Neuronal stem cell (in vitro differentiated cells): Measurements from ENCODE around the gene MROH7.
A peak's percentile ranks its signal among the peaks of the same experiment; 100 is the strongest.

ENCODE experiments used
- DNase-seq: peaks from one replicate; pipeline ENCODE4 v3.0.0-alpha.2; 2013; ENCODE audit warnings: low spot score
- H2AFZ ChIP-seq: one replicate; pipeline ENCODE4 v1.6.1; 2013; ENCODE audit warnings: mild to moderate bottlenecking, low read length, inconsistent platforms
- H2AK5ac ChIP-seq: 2 replicates; pipeline ENCODE4 v1.6.1; 2013; ENCODE audit warnings: low read depth, mild to moderate bottlenecking, inconsistent platforms, low read length, moderate library complexity, mixed read lengths
- H2BK120ac ChIP-seq: 2 replicates; pipeline ENCODE4 v1.6.1; 2013; ENCODE audit warnings: low read depth, mild to moderate bottlenecking, inconsistent platforms, low read length, moderate library complexity, mixed read lengths
- H2BK12ac ChIP-seq: one replicate; pipeline ENCODE4 v1.6.1; 2013; ENCODE audit warnings: low read length, inconsistent platforms
- H2BK15ac ChIP-seq: 2 replicates; pipeline ENCODE4 v1.6.1; 2013; ENCODE audit warnings: mild to moderate bottlenecking, low read length, inconsistent platforms, mixed read lengths
- H2BK5ac ChIP-seq: one replicate; pipeline ENCODE4 v1.6.1; 2013; ENCODE audit warnings: inconsistent platforms, mild to moderate bottlenecking, low read length, moderate library complexity
- H3K14ac ChIP-seq: one replicate; pipeline ENCODE4 v1.6.1; 2013; ENCODE audit warnings: low read length, inconsistent platforms
- H3K18ac ChIP-seq: 2 replicates; pipeline ENCODE4 v1.6.1; 2013; ENCODE audit warnings: low read length, inconsistent platforms
- H3K23ac ChIP-seq: 2 replicates; pipeline ENCODE4 v1.6.1; 2013; ENCODE audit warnings: low read depth, mild to moderate bottlenecking, mixed read lengths, low read length, inconsistent platforms; ENCODE audit not compliant: poor library complexity
- H3K27ac ChIP-seq: replicated peaks from 3 replicates; pipeline ENCODE4 v1.5.1; 2013; ENCODE audit warnings: low read length, inconsistent platforms
- H3K27me3 ChIP-seq, 3 experiments: 2 replicates each; pipeline ENCODE4 v1.6.1; 2013; ENCODE audit warnings: low read length in 3 of 3, mild to moderate bottlenecking in 2 of 3, inconsistent platforms in 1 of 3, low read depth in 1 of 3, mixed read lengths in 1 of 3, moderate library complexity in 1 of 3; ENCODE audit not compliant: control insufficient read depth in 3 of 3, insufficient read depth in 3 of 3
- H3K36me3 ChIP-seq, 2 donors: replicated peaks in 1 of 2; 2 replicates each; pipeline ENCODE4 v1.6.1; 2013; ENCODE audit warnings: low read length in 2 of 2; ENCODE audit not compliant: control insufficient read depth in 2 of 2, insufficient read depth in 2 of 2
- H3K4ac ChIP-seq: 2 replicates; pipeline ENCODE4 v1.6.1; 2013; ENCODE audit warnings: inconsistent platforms, mild to moderate bottlenecking, low read length, moderate library complexity
- H3K4me1 ChIP-seq, 2 donors: 1 replicate in 1 of 2; 2 replicates in 1 of 2; pipeline ENCODE4 v1.6.1; 2013; ENCODE audit warnings: low read length in 2 of 2, low read depth in 1 of 2; ENCODE audit not compliant: control insufficient read depth in 2 of 2, insufficient read depth in 1 of 2
- H3K4me2 ChIP-seq: one replicate; pipeline ENCODE4 v1.6.1; 2013; ENCODE audit warnings: mild to moderate bottlenecking, low read length, inconsistent platforms; ENCODE audit not compliant: insufficient read depth, poor library complexity, severe bottlenecking
- H3K4me3 ChIP-seq, 2 donors: 2 replicates each; pipeline ENCODE4 v1.5.1; 2013; ENCODE audit warnings: low read length in 2 of 2, mild to moderate bottlenecking in 2 of 2, inconsistent platforms in 1 of 2, moderate library complexity in 1 of 2
- H3K79me1 ChIP-seq: one replicate; pipeline ENCODE4 v1.6.1; 2013; ENCODE audit warnings: low read depth, mild to moderate bottlenecking, inconsistent platforms, low read length, moderate library complexity
- H3K9ac ChIP-seq: one replicate; pipeline ENCODE4 v1.6.1; 2013; ENCODE audit warnings: mild to moderate bottlenecking, low read depth, low read length, inconsistent platforms; ENCODE audit not compliant: poor library complexity
- H3K9me3 ChIP-seq, 2 donors: replicated peaks in 1 of 2; 2 replicates each; pipeline versions ENCODE3 to v1.6.1; 2013; ENCODE audit warnings: low read length in 2 of 2, mild to moderate bottlenecking in 2 of 2, inconsistent platforms in 1 of 2, low read depth in 1 of 2, mixed read lengths in 1 of 2, moderate library complexity in 1 of 2; ENCODE audit not compliant: control insufficient read depth in 2 of 2, insufficient read depth in 1 of 2
- H4K8ac ChIP-seq: one replicate; pipeline ENCODE4 v1.6.1; 2013; ENCODE audit warnings: low read depth, mild to moderate bottlenecking, inconsistent platforms, low read length, moderate library complexity
- H4K91ac ChIP-seq: one replicate; pipeline ENCODE4 v1.6.1; 2013; ENCODE audit warnings: low read length, low read depth, mild to moderate bottlenecking, inconsistent platforms; ENCODE audit not compliant: poor library complexity
- WGBS, 2 donors: extraction: QIAGEN DNeasy Blood & Tissue Kit; methylation state at CpG; one replicate each; pipeline ENCODE4 v1.1.7; 2013; ENCODE audit warnings: missing lambda C conversion rate in 2 of 2, mixed read lengths in 1 of 2; ENCODE audit not compliant: insufficient read length in 2 of 2, insufficient replicate concordance in 1 of 2; ENCODE audit errors: extremely low coverage in 2 of 2; 5-methylcytosine and 5-hydroxymethylcytosine counted together

MROH7 gene

DNA sequence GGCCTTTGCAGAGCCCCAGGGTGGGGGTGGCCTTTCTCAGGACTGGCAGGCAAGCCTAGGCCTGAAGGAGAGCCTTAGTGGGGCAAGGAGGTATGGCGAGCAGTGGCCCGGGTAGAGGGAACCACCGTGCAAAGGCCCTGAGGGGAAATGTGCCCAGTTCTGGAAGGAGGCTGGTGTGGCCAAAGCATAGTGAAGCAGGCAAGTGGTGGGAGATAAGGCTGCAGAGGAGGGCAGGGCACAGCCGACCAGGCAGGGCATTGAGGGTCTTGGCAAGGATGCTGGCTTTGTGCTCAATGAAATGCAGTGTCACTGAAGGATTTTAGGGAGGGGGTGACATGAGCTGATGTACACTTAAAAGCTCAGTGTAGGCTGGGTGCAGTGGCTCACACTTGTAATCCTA lies 22.8 kb downstream of the MROH7 start:
- no CpG with 5 or more reads among the region's 4 CpGs for WGBS, 2 donors
- H4K91ac ChIP-seq: no peak overlapping the region
- no peaks in the 10 kb centered on the region for H3K36me3 ChIP-seq
- H3K4me3 ChIP-seq: no peak overlapping the region
- no peak overlapping the region for H2AK5ac ChIP-seq
- H3K4me1 ChIP-seq: no peaks in the 10 kb centered on the region
- H3K4ac ChIP-seq: no peak overlapping the region
- H3K23ac ChIP-seq: no peak overlapping the region
- peak overlapping the region; percentile 2 for H3K9ac ChIP-seq
- no peak for DNase-seq
- no peak overlapping the region for H2BK12ac ChIP-seq
- H2AFZ ChIP-seq: no peak overlapping the region
- no peak overlapping the region for H3K14ac ChIP-seq
- H3K27me3 ChIP-seq: no peaks in the 10 kb centered on the region
- H2BK5ac ChIP-seq: no peak overlapping the region
- no peaks in the 10 kb centered on the region for H3K9me3 ChIP-seq
- H4K8ac ChIP-seq: no peak overlapping the region
- H3K27ac ChIP-seq: no peak overlapping the region
- H3K18ac ChIP-seq: peak overlapping the region; percentile 60
- H2BK120ac ChIP-seq: no peak overlapping the region
- no peak overlapping the region for H3K4me2 ChIP-seq
- H2BK15ac ChIP-seq: no peak overlapping the region
- H3K79me1 ChIP-seq: no peaks in the 10 kb centered on the region

DNA sequence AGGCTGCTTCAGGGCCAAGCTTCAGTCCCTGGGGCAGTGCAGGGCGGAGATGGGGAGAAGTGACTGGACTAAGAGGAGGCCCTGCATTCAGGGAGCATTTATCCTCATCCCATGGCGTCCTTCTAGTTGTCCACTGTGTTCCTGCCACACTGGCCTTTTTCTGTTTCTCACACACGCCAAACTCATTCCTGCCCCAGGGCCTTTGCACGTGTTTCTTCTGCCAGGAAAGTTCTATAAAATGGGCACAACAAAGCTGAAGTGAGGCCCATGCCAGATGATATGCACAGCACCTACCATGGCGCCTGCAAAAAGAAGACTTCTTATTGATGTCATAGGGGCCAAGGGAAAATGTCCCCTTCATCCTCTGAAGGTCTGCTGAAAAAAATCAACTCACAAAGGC lies 24.3 kb downstream of the MROH7 start:
- Histone ChIP-seq H3K23ac (no peak overlapping the region), H3K27ac (no peak overlapping the region), H3K18ac (no peak overlapping the region), H2BK12ac (no peak overlapping the region), H3K79me1 (no peaks in the 10 kb centered on the region), H2BK15ac (no peak overlapping the region), H3K4me2 (no peak overlapping the region), H2BK5ac (no peak overlapping the region), H3K9me3 (no peaks in the 10 kb centered on the region), H3K4me3 (peak overlapping the region in 1 of 2 donors; percentile 33), H2AFZ (no peak overlapping the region), H3K14ac (no peak overlapping the region), H3K4ac (no peak overlapping the region), H3K9ac (no peak overlapping the region), H3K4me1 (no peaks in the 10 kb centered on the region), H2BK120ac (no peak overlapping the region), H3K36me3 (no peaks in the 10 kb centered on the region), H3K27me3 (no peaks in the 10 kb centered on the region), H4K8ac (no peak overlapping the region), H4K91ac (no peak overlapping the region), H2AK5ac (no peak overlapping the region)
- WGBS, 2 donors: no CpG with 5 or more reads among the region's 5 CpGs
- no peak for DNase-seq

DNA sequence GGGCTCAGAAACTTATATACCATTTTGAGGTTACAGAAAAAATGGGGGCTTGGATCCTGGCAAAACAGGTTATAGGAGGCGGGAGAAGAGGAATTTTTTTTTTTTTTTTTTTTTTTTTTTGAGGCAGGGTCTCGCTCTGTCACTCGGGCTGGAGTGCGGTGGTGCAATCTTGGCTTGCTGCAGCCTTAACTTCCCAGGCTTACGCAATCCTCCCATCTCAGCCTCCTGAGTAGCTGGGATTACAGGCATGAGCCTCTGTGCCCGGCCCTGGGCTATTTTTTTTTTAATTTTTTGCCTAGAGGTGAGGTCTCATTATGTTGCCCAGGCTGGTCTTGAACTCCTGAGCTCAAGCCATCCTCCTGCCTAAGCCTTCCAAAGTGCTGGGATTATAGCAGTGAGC lies 24.7 kb downstream of the MROH7 start:
- no peaks in the 10 kb centered on the region for H3K79me1 ChIP-seq
- no peak overlapping the region for H3K9ac ChIP-seq
- H3K4ac ChIP-seq: no peak overlapping the region
- no peak overlapping the region for H2BK5ac ChIP-seq
- DNase-seq: no peak
- no peak overlapping the region for H3K18ac ChIP-seq
- H3K9me3 ChIP-seq: no peaks in the 10 kb centered on the region
- H3K4me3 ChIP-seq: no peak overlapping the region
- no peak overlapping the region for H2BK15ac ChIP-seq
- H3K4me2 ChIP-seq: no peak overlapping the region
- H3K14ac ChIP-seq: no peak overlapping the region
- no peak overlapping the region for H2BK120ac ChIP-seq
- H2BK12ac ChIP-seq: no peak overlapping the region
- H3K23ac ChIP-seq: no peak overlapping the region
- H4K91ac ChIP-seq: no peak overlapping the region
- no peaks in the 10 kb centered on the region for H3K27me3 ChIP-seq
- no peak overlapping the region for H4K8ac ChIP-seq
- WGBS, 2 donors: no CpG with 5 or more reads among the region's 6 CpGs
- H3K27ac ChIP-seq: no peak overlapping the region
- no peaks in the 10 kb centered on the region for H3K4me1 ChIP-seq
- no peaks in the 10 kb centered on the region for H3K36me3 ChIP-seq
- H2AK5ac ChIP-seq: no peak overlapping the region
- H2AFZ ChIP-seq: no peak overlapping the region

DNA sequence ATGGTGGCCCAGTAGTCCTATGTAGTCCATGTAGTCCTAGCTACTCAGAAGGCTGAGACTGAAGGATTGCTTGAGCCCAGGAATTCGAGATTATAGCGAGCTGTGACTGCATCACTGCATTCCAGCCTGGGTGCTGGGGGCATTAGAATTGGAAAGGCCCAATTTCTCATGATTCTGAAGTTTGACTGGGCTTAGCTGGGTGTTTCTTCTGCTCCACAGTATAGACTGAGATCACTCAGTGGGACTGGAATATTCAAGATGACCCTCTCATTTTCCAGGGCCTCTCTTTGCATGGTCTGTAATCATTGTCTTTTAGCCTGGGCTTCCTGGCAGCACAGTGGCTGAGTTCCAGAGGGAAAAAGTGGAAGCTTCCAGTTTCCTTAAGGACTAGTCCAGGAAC lies 26.2 kb downstream of the MROH7 start:
- WGBS, 2 donors: no CpG with 5 or more reads among the region's 2 CpGs
- H3K18ac ChIP-seq: no peak overlapping the region
- H2BK12ac ChIP-seq: no peak overlapping the region
- no peaks in the 10 kb centered on the region for H3K4me1 ChIP-seq
- H3K4me3 ChIP-seq: no peak overlapping the region
- H2BK120ac ChIP-seq: no peak overlapping the region
- no peak overlapping the region for H2BK15ac ChIP-seq
- H3K4ac ChIP-seq: no peak overlapping the region
- no peaks in the 10 kb centered on the region for H3K27me3 ChIP-seq
- H2BK5ac ChIP-seq: no peak overlapping the region
- H3K79me1 ChIP-seq: no peaks in the 10 kb centered on the region
- H3K23ac ChIP-seq: no peak overlapping the region
- H3K14ac ChIP-seq: no peak overlapping the region
- no peak overlapping the region for H2AFZ ChIP-seq
- H4K91ac ChIP-seq: no peak overlapping the region
- no peaks in the 10 kb centered on the region for H3K36me3 ChIP-seq
- DNase-seq: no peak
- no peak overlapping the region for H3K9ac ChIP-seq
- H3K27ac ChIP-seq: no peak overlapping the region
- no peak overlapping the region for H2AK5ac ChIP-seq
- H4K8ac ChIP-seq: no peak overlapping the region
- no peak overlapping the region for H3K4me2 ChIP-seq
- no peaks in the 10 kb centered on the region for H3K9me3 ChIP-seq
